Fibroblast of lung (primary cell): ENCODE measurements around the gene ABCB11. TPM values are rescaled to one million over a fixed set of nuclear protein-coding genes. Genes with fewer than 3 reads are reported as not detected.

Experiments used
- DNase-seq, 2 donors: peaks; one replicate each; pipeline versions ENCODE4 v3.0.0 to v3.0.0-alpha.2; 2010; ENCODE audit warnings: low read depth in 2 of 2
- H2AFZ ChIP-seq: 2 replicates; pipeline ENCODE4 v1.5.1; 2012; ENCODE audit warnings: low read length, control low read depth, inconsistent platforms
- H3K27ac ChIP-seq: 2 replicates; pipeline ENCODE4 v1.5.1; 2011; ENCODE audit warnings: low read length, control low read depth; ENCODE audit not compliant: insufficient read depth
- H3K27me3 ChIP-seq: 2 replicates; pipeline ENCODE4 v1.5.1; 2011; ENCODE audit warnings: mild to moderate bottlenecking, low read length; ENCODE audit not compliant: control insufficient read depth, insufficient read depth
- H3K36me3 ChIP-seq: 2 replicates; pipeline ENCODE4 v1.5.1; 2011; ENCODE audit warnings: low read length; ENCODE audit not compliant: control insufficient read depth, insufficient read depth
- H3K4me1 ChIP-seq: 2 replicates; pipeline ENCODE4 v1.5.1; 2011; ENCODE audit warnings: low read length; ENCODE audit not compliant: control insufficient read depth, insufficient read depth; ENCODE audit errors: extremely low read depth
- H3K4me2 ChIP-seq: 2 replicates; pipeline ENCODE4 v1.5.1; 2011; ENCODE audit warnings: low read length, control low read depth; ENCODE audit not compliant: insufficient read depth; ENCODE audit errors: extremely low read depth
- H3K4me3 ChIP-seq, 4 experiments: fragments of 200-600 bp in 1 of 4; sonication (generic) in 1 of 4; replicated peaks in 1 of 4; 2 replicates each; pipeline ENCODE4 v1.5.1; 2011 to 2016; ENCODE audit warnings: low read length in 4 of 4, low read depth in 3 of 4, mild to moderate bottlenecking in 3 of 4, control low read depth in 2 of 4, inconsistent platforms in 1 of 4, mixed read lengths in 1 of 4; ENCODE audit not compliant: insufficient read depth in 1 of 4; ENCODE audit errors: control extremely low read depth in 1 of 4
- H3K79me2 ChIP-seq: 2 replicates; pipeline ENCODE4 v1.5.1; 2012; ENCODE audit warnings: mild to moderate bottlenecking, low read length, inconsistent platforms; ENCODE audit not compliant: control insufficient read depth, insufficient read depth
- H3K9ac ChIP-seq: 2 replicates; pipeline ENCODE4 v1.5.1; 2011; ENCODE audit warnings: mild to moderate bottlenecking, low read length, control low read depth; ENCODE audit not compliant: insufficient read depth
- H3K9me3 ChIP-seq: 2 replicates; pipeline ENCODE4 v1.5.1; 2012; ENCODE audit warnings: low read depth, low read length; ENCODE audit not compliant: control insufficient read depth, insufficient read depth
- H4K20me1 ChIP-seq: 2 replicates; pipeline ENCODE4 v1.5.1; 2011; ENCODE audit warnings: low read length; ENCODE audit not compliant: control insufficient read depth, insufficient read depth; ENCODE audit errors: extremely low read depth
- CTCF ChIP-seq, 2 donors: IDR thresholded peaks in 1 of 2; conservative IDR thresholded peaks in 1 of 2; 1 replicate in 1 of 2; 2 replicates in 1 of 2; pipeline ENCODE4 v1.5.1; 2011 to 2012; ENCODE audit warnings: low read length in 2 of 2, control low read depth in 1 of 2, inconsistent platforms in 1 of 2, low read depth in 1 of 2, mild to moderate bottlenecking in 1 of 2
- EZH2 ChIP-seq: IDR thresholded peaks from 2 replicates; pipeline ENCODE4 v1.5.1; 2012; ENCODE audit warnings: low read length, control low read depth, mild to moderate bottlenecking; ENCODE audit errors: missing control alignments
- polyA plus RNA-seq, 2 donors: library from polyadenylated mRNA; depleted of rRNA in 1 of 2; stranded (reverse) in 1 of 2; unstranded in 1 of 2; fragments of >200 nt; gene quantifications; 2 replicates each; pipeline ENCODE4 v1.2.1, GENCODE V29; 2011 to 2012; ENCODE audit warnings: missing spikeins in 1 of 2
- total RNA-seq: library from RNA; depleted of rRNA; stranded (reverse); fragments of >200 nt; gene quantifications from 2 replicates; pipeline ENCODE4 v1.2.1, GENCODE V29; 2014

Gene ABCB11
- total and polyA plus RNA-seq, 2 donors (not counting 1 experiment from before 2014, with no cell fraction given) = not detected

- H3K4me3 ChIP-seq = no peak overlapping the region
- no peaks in the 10 kb centered on the region for H3K36me3 ChIP-seq
- H3K4me2 ChIP-seq = no peak overlapping the region
- no peaks in the 10 kb centered on the region for H3K4me1 ChIP-seq
- H3K27ac ChIP-seq = no peak overlapping the region
- no peak overlapping the region for H3K9ac ChIP-seq
- no peaks in the 10 kb centered on the region for H3K9me3 ChIP-seq
- no peaks in the 10 kb centered on the region for H3K27me3 ChIP-seq
- peak in 1 of 2 donors; percentile 88 for DNase-seq
- H4K20me1 ChIP-seq = no peaks in the 10 kb centered on the region
- H3K79me2 ChIP-seq = no peaks in the 10 kb centered on the region
- no peak overlapping the region for H2AFZ ChIP-seq
- TF ChIP-seq EZH2 (no peak), CTCF (conservative IDR thresholded peaks at IDR 0.05 in 1 of 2, IDR thresholded peaks at IDR 0.05 in 1 of 2; ENCODE audit: low read depth in 1 of 2, low read length in 2 of 2) (no peak)
These were observed 43.0 kb upstream of the ABCB11 start for GRCh38 chr2:169073963-169074751.

- Histone ChIP-seq H3K36me3 (no peaks in the 10 kb centered on the region), H2AFZ (no peak overlapping the region), H3K4me3 (no peak overlapping the region), H3K9ac (no peak overlapping the region), H3K27ac (no peak overlapping the region), H3K9me3 (no peaks in the 10 kb centered on the region), H3K4me1 (no peaks in the 10 kb centered on the region), H3K4me2 (no peak overlapping the region), H3K27me3 (no peaks in the 10 kb centered on the region), H3K79me2 (no peaks in the 10 kb centered on the region), H4K20me1 (no peaks in the 10 kb centered on the region)
- peak in 1 of 2 donors; percentile 34 for DNase-seq
- TF ChIP-seq CTCF (conservative IDR thresholded peaks at IDR 0.05 in 1 of 2, IDR thresholded peaks at IDR 0.05 in 1 of 2; ENCODE audit: low read depth in 1 of 2, low read length in 2 of 2) = no peak
- TF ChIP-seq EZH2 = no peak
These were observed 42.3 kb upstream of the ABCB11 start for GRCh38 chr2:169073211-169073962.

- H3K4me3 ChIP-seq = no peak overlapping the region
- no peaks in the 10 kb centered on the region for H3K9me3 ChIP-seq
- no peaks in the 10 kb centered on the region for H3K4me1 ChIP-seq
- H3K27me3 ChIP-seq = no peaks in the 10 kb centered on the region
- H3K9ac ChIP-seq = no peak overlapping the region
- H3K4me2 ChIP-seq = no peak overlapping the region
- H3K27ac ChIP-seq = no peak overlapping the region
- H3K79me2 ChIP-seq = no peaks in the 10 kb centered on the region
- no peak for TF ChIP-seq EZH2
- no peak for TF ChIP-seq CTCF (conservative IDR thresholded peaks at IDR 0.05 in 1 of 2, IDR thresholded peaks at IDR 0.05 in 1 of 2; ENCODE audit: low read depth in 1 of 2, low read length in 2 of 2)
- DNase-seq = no peak
- H4K20me1 ChIP-seq = no peaks in the 10 kb centered on the region
- no peak overlapping the region for H2AFZ ChIP-seq
- no peaks in the 10 kb centered on the region for H3K36me3 ChIP-seq
These were observed 41.2 kb upstream of the ABCB11 start for GRCh38 chr2:169072163-169072925.
